ENCODE measurements around the gene NRCAM.

GRCh38 chr7:108158776-108159175, 297.5 kb downstream of the NRCAM start:
- TF ChIP-seq POLR2A (IDR thresholded peaks at IDR 0.05) = no peak
- TF ChIP-seq CTCF (IDR thresholded peaks at IDR 0.05) = no peak

All from vagina (tissue), 2 donors.